NCI-H345 (cell line): ENCODE data around the gene ZNF346.

ENCODE experiments used
- DNase-seq: peaks from one replicate; lab custom pipeline; 2025; lab: John Stamatoyannopoulos, UW

ZNF346 gene

GRCh38 chr5:177117441-177118045 lies 95.0 kb downstream of the ZNF346 start:
- DNase-seq, result no peak

GRCh38 chr5:177122566-177122965 lies 100.1 kb downstream of the ZNF346 start:
- no peak for DNase-seq

- no peak for DNase-seq
Observed at GRCh38 chr5:177123789-177124485, 101.4 kb downstream of the ZNF346 start.

DNA sequence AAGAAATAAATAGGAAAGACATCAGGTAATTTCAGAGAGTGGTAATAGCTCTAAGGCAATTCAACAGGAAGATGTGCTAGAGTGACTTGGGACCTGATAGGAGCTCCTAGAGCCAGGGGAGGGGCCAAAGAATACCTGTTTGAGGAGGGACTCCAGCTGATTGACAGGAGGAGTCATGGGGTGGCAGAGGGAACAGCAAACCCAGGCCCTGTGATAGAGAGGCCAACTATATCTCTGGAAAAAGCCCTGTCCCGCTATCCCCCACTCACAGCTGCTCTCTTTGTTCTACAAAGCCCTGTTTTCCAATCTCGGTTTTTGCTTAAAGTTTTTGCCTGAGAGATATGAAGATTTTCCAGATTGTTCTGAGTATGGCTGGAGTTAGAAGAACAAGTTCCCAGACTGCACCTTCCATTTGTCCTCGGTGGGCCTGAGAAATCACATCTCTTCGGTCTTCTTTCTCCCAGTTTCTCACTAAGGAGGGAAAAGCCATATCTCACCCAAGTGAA lies 102.0 kb downstream of the ZNF346 start:
- no peak for DNase-seq

DNA sequence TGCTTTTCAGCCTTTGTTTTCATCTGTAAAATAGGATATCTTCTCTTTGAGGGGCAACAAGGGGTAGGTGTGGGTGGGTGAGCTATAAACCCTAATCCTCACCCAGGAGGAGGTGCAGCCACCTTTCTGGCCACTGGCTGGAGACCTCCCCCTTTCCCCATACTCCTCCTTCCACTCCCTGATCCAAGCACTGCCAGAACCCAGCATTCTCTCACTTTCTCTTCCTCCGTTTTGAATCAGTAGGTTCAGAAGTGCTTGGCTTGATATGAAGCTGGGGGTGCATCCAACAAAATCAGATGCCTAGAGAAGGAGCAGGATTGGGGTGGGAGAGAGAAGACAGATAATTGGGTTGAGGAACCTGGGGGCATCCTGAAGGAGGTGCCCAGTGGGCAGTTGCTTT lies 104.3 kb downstream of the ZNF346 start:
- DNase-seq, result no peak

- no peak for DNase-seq
Observed at GRCh38 chr5:177128551-177128981, 106.1 kb downstream of the ZNF346 start.

DNA sequence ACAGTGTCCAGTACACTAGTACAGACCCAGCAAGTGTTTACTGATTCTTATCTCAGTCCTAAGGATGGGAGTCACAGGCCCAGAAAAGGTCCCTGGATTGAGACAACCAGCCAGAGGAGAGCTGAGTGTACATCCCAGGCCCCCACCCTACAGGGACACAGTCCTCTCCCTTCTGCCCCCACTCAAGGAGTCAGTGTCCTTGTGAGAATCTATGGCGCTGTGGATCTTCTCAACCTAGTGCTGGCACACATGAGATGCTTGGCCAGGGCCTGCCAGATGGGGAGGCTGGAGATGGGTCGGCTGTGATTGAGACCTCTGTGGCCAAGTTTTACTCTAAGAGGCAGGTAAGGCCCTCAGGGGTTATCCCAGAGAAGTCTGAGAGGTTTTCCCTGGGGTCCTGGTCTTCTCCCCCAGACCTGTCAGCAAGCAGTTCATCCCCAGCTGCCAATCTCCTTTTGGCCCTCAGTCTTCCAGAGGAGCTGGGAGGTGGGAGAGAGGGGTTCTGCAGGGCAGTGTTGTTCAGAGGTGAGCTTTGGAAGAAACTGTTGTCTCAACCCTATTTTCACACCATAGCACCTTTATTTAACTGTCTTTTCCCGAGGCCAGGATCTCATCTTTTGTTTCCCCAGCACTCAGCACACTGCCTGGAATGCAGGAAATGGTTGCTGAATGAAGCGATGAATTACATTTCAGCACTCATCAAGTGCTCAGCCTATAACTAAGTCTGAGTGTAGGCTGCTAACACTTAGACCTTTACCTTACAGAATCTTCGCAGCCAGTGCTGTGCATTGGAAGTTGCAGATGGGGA lies 107.9 kb downstream of the ZNF346 start:
- no peak for DNase-seq
